CD4-positive, CD25-positive, alpha-beta regulatory T cell (primary cell): ENCODE measurements around the gene MTFMT. TPM values are rescaled to one million over a fixed set of nuclear protein-coding genes. Genes with fewer than 3 reads are reported as not detected.
A peak's percentile ranks its signal among the peaks of the same experiment; 100 is the strongest.

Source experiments
- ATAC-seq, 2 donors: fragments of 150-1000 bp; cut with Tn5 transposase; one replicate each; pipeline ENCODE4 v1.10.0; 2021; ENCODE audit warnings: low read depth in 2 of 2, moderate number of reproducible peaks in 2 of 2, moderate library complexity in 1 of 2
- DNase-seq, 3 donors: peaks; one replicate each; pipeline versions ENCODE4 v3.0.0 to v3.0.0-alpha.2; 2012 to 2022; ENCODE audit warnings: mixed read lengths in 1 of 3
- H3K27ac ChIP-seq: one replicate; pipeline ENCODE4 v1.7.0; 2013; ENCODE audit warnings: mild to moderate bottlenecking, low read length; ENCODE audit not compliant: insufficient read depth, poor library complexity, severe bottlenecking
- H3K27me3 ChIP-seq: one replicate; pipeline ENCODE4 v1.7.0; 2013; ENCODE audit warnings: low read length; ENCODE audit not compliant: control insufficient read depth, insufficient read depth
- H3K36me3 ChIP-seq: one replicate; pipeline ENCODE4 v1.7.0; 2013; ENCODE audit warnings: mild to moderate bottlenecking, low read length, moderate library complexity; ENCODE audit not compliant: control insufficient read depth, insufficient read depth
- H3K4me1 ChIP-seq: 2 replicates; pipeline ENCODE4 v1.7.0; 2013; ENCODE audit warnings: mild to moderate bottlenecking, low read length; ENCODE audit not compliant: insufficient read depth, control insufficient read depth, poor library complexity, severe bottlenecking
- H3K4me3 ChIP-seq: one replicate; pipeline ENCODE4 v1.7.0; 2013; ENCODE audit warnings: low read depth, mild to moderate bottlenecking, low read length, moderate library complexity
- H3K9me3 ChIP-seq, 2 experiments: 1 replicate in 1 of 2; 2 replicates in 1 of 2; pipeline ENCODE4 v1.7.0; 2013; ENCODE audit warnings: low read length in 2 of 2, mild to moderate bottlenecking in 1 of 2, moderate library complexity in 1 of 2; ENCODE audit not compliant: control insufficient read depth in 2 of 2
- H3K27ac Mint-ChIP-seq, 3 donors: one replicate each; pipeline ENCODE4 v1.8.0; 2020 to 2022; ENCODE audit warnings: mild to moderate bottlenecking in 3 of 3, mixed read lengths in 3 of 3, moderate library complexity in 2 of 3
- H3K27me3 Mint-ChIP-seq: one replicate; pipeline ENCODE4 v1.8.0; 2022; ENCODE audit warnings: mild to moderate bottlenecking, mixed read lengths
- H3K36me3 Mint-ChIP-seq: one replicate; pipeline ENCODE4 v1.8.0; 2020; ENCODE audit warnings: mixed read lengths
- H3K4me1 Mint-ChIP-seq, 4 donors: one replicate each; pipeline ENCODE4 v1.8.0; 2020 to 2022; ENCODE audit warnings: mixed read lengths in 4 of 4, mild to moderate bottlenecking in 1 of 4
- H3K4me3 Mint-ChIP-seq, 4 donors: one replicate each; pipeline ENCODE4 v1.8.0; 2020 to 2022; ENCODE audit warnings: mild to moderate bottlenecking in 4 of 4, mixed read lengths in 4 of 4, moderate library complexity in 3 of 4
- H3K9me3 Mint-ChIP-seq, 7 donors: one replicate each; pipeline ENCODE4 v1.8.0; 2020 to 2022; ENCODE audit warnings: mixed read lengths in 7 of 7, mild to moderate bottlenecking in 3 of 7, moderate library complexity in 2 of 7
- polyA plus RNA-seq, 4 donors: library from polyadenylated mRNA; unstranded; fragments of 300-500 nt; fragmentation: Illumina TruSeq; gene quantifications; one replicate each; pipeline ENCODE4 v1.2.3, GENCODE V29; 2021
- total RNA-seq: library from RNA; stranded (reverse); gene quantifications from one replicate; pipeline ENCODE4 v1.2.3, GENCODE V29; 2022

The MTFMT gene
- total and polyA plus RNA-seq, 5 donors from 2014 or later, result 6.1 to 26.9 (median 18.7) TPM

- Mint-ChIP-seq H3K36me3 (no peaks in the 10 kb centered on the region), H3K4me1 (peaks cover 0 to 12% (median 0%) of the 10 kb centered on the region in 4 donors), H3K27ac (no peak overlapping the region), H3K4me3 (peak overlapping the region in 1 of 4 donors; percentile 69), H3K9me3 (no peaks in the 10 kb centered on the region), H3K27me3 (peaks cover 43% of the 10 kb centered on the region)
- Histone ChIP-seq H3K27me3 (peaks cover 14% of the 10 kb centered on the region), H3K9me3 (no peaks in the 10 kb centered on the region), H3K4me3 (no peak overlapping the region), H3K4me1 (no peaks in the 10 kb centered on the region), H3K36me3 (no peaks in the 10 kb centered on the region), H3K27ac (no peak overlapping the region)
- no peak for ATAC-seq
- DNase-seq, result no peak
These were observed 37.3 kb upstream of the MTFMT start for GRCh38 chr15:65066635-65067316.

DNA sequence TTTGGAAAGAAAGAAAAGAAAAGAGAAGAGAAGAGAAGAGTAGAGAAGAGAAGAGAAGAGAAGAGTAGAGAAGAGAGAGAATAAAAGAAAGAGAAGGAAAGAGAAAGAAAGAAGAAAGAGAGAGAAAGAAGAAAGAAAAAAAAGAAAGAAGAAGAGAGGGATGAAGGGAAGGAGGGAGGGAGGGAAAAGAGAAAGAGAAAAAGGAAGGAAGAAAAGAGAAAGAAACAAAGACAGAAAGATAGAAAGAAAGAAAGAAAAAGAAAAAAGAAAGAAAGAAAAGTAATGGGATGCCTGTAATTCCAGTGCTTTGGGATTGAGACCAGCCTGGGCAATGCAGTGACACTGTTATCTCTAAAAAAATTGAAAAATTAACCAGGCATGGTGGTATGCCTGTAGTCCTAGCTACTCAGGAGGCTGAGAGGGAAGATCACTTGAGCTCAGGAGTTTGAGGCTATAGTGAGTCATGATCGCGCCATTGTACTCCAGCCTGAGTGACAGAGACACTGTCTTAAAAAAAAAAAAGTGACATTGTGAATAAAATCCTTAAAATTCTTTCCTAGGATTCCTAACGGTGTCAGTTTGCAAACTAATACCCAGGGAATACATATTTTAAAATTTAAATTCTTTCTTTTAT is 36.7 kb upstream of the MTFMT start:
- Mint-ChIP-seq H3K4me3 (no peak overlapping the region), H3K9me3 (no peaks in the 10 kb centered on the region), H3K36me3 (no peaks in the 10 kb centered on the region), H3K4me1 (peaks cover 0 to 12% (median 0%) of the 10 kb centered on the region in 4 donors), H3K27me3 (peaks cover 43% of the 10 kb centered on the region), H3K27ac (peak overlapping the region in 1 of 3 donors; percentile 10)
- Histone ChIP-seq H3K27ac (no peak overlapping the region), H3K27me3 (peaks cover 14% of the 10 kb centered on the region), H3K36me3 (no peaks in the 10 kb centered on the region), H3K9me3 (no peaks in the 10 kb centered on the region), H3K4me3 (no peak overlapping the region), H3K4me1 (no peaks in the 10 kb centered on the region)
- DNase-seq (no peak), ATAC-seq (no peak)

GRCh38 chr15:65062726-65063125 is 33.3 kb upstream of the MTFMT start:
- H3K4me3 ChIP-seq, result no peak overlapping the region
- no peak overlapping the region for H3K27ac ChIP-seq
- no peaks in the 10 kb centered on the region for H3K36me3 Mint-ChIP-seq
- peaks cover 33% of the 10 kb centered on the region for H3K27me3 Mint-ChIP-seq
- H3K9me3 Mint-ChIP-seq, result no peaks in the 10 kb centered on the region
- no peak overlapping the region for H3K4me3 Mint-ChIP-seq
- H3K27me3 ChIP-seq, result peaks cover 14% of the 10 kb centered on the region
- DNase-seq (no peak), ATAC-seq (no peak)
- H3K9me3 ChIP-seq, result no peaks in the 10 kb centered on the region
- peaks cover 0 to 6% (median 0%) of the 10 kb centered on the region in 4 donors for H3K4me1 Mint-ChIP-seq
- no peak overlapping the region for H3K27ac Mint-ChIP-seq
- H3K36me3 ChIP-seq, result no peaks in the 10 kb centered on the region
- H3K4me1 ChIP-seq, result no peaks in the 10 kb centered on the region

DNA sequence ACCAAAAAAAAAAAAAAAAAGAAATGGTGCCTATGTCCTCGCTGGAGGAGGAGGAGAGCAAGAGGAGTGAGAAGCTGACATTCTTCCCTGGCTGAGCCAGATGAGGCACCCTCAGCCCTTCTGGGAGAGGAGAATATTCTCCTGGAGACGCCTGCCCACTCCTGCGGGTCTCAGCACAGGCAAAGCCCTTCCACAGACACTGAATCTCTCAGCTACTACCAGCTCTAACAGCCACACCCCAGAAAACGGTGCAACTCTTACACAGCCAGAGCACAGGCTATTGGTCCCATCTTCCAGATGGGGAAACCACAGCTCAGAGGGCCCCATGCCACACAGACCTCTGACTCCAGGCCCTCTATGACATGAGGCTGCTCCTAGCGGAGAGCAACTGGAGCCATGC is 32.6 kb upstream of the MTFMT start:
- Histone ChIP-seq H3K27ac (no peak overlapping the region), H3K4me3 (no peak overlapping the region), H3K4me1 (no peaks in the 10 kb centered on the region), H3K9me3 (no peaks in the 10 kb centered on the region), H3K27me3 (peaks cover 14% of the 10 kb centered on the region), H3K36me3 (no peaks in the 10 kb centered on the region)
- no peak for DNase-seq
- Mint-ChIP-seq H3K27ac (no peak overlapping the region), H3K4me3 (no peak overlapping the region), H3K4me1 (peaks cover 0 to 3% (median 0%) of the 10 kb centered on the region in 4 donors), H3K36me3 (no peaks in the 10 kb centered on the region), H3K27me3 (peaks cover 29% of the 10 kb centered on the region), H3K9me3 (no peaks in the 10 kb centered on the region)
- ATAC-seq, result no peak

GRCh38 chr15:65060641-65061397 is 31.4 kb upstream of the MTFMT start:
- DNase-seq (no peak), ATAC-seq (no peak)
- Mint-ChIP-seq H3K4me1 (no peaks in the 10 kb centered on the region), H3K9me3 (no peaks in the 10 kb centered on the region), H3K27ac (no peak overlapping the region), H3K4me3 (no peak overlapping the region), H3K36me3 (no peaks in the 10 kb centered on the region), H3K27me3 (peaks cover 17% of the 10 kb centered on the region)
- Histone ChIP-seq H3K27ac (no peak overlapping the region), H3K4me1 (no peaks in the 10 kb centered on the region), H3K27me3 (peaks cover 8% of the 10 kb centered on the region), H3K36me3 (no peaks in the 10 kb centered on the region), H3K9me3 (no peaks in the 10 kb centered on the region), H3K4me3 (no peak overlapping the region)

GRCh38 chr15:65059931-65060596 is 30.6 kb upstream of the MTFMT start:
- no peak for ATAC-seq
- H3K4me1 Mint-ChIP-seq, result no peaks in the 10 kb centered on the region
- H3K27ac ChIP-seq, result no peak overlapping the region
- peaks cover 2% of the 10 kb centered on the region for H3K27me3 ChIP-seq
- no peak overlapping the region for H3K27ac Mint-ChIP-seq
- no peaks in the 10 kb centered on the region for H3K9me3 Mint-ChIP-seq
- no peak overlapping the region for H3K4me3 Mint-ChIP-seq
- no peaks in the 10 kb centered on the region for H3K9me3 ChIP-seq
- no peak for DNase-seq
- no peaks in the 10 kb centered on the region for H3K36me3 ChIP-seq
- H3K4me3 ChIP-seq, result no peak overlapping the region
- H3K36me3 Mint-ChIP-seq, result no peaks in the 10 kb centered on the region
- H3K27me3 Mint-ChIP-seq, result peaks cover 13% of the 10 kb centered on the region
- no peaks in the 10 kb centered on the region for H3K4me1 ChIP-seq

- Histone ChIP-seq H3K4me3 (no peak overlapping the region), H3K27me3 (no peaks in the 10 kb centered on the region), H3K27ac (no peak overlapping the region), H3K9me3 (no peaks in the 10 kb centered on the region), H3K4me1 (no peaks in the 10 kb centered on the region), H3K36me3 (no peaks in the 10 kb centered on the region)
- no peaks in the 10 kb centered on the region for H3K36me3 Mint-ChIP-seq
- no peaks in the 10 kb centered on the region for H3K9me3 Mint-ChIP-seq
- H3K4me3 Mint-ChIP-seq, result no peak overlapping the region
- H3K27ac Mint-ChIP-seq, result no peak overlapping the region
- no peaks in the 10 kb centered on the region for H3K4me1 Mint-ChIP-seq
- DNase-seq (no peak), ATAC-seq (no peak)
- H3K27me3 Mint-ChIP-seq, result peaks cover 10% of the 10 kb centered on the region
These were observed 29.9 kb upstream of the MTFMT start for GRCh38 chr15:65059369-65059750.
